GM21723 (cell line): ENCODE measurements around the gene CLSTN2.

Experiments
- ATAC-seq: cut with Tn5 transposase; IDR thresholded peaks from one replicate; pipeline ENCODE4 v1.9.1; 2021; ENCODE audit warnings: mild to moderate bottlenecking, moderate library complexity; ENCODE audit not compliant: unreplicated experiment

The CLSTN2 gene

GRCh38 chr3:140223631-140224030 lies 288.6 kb downstream of the CLSTN2 start:
- ATAC-seq = no peak

- ATAC-seq = no peak
These were observed 289.3 kb downstream of the CLSTN2 start for GRCh38 chr3:140224307-140224706.

- no peak for ATAC-seq
These were observed 291.0 kb downstream of the CLSTN2 start for GRCh38 chr3:140225996-140226395.

- no peak for ATAC-seq
These were observed 298.7 kb downstream of the CLSTN2 start for GRCh38 chr3:140233702-140234101.

GRCh38 chr3:140234256-140234655 lies 299.3 kb downstream of the CLSTN2 start:
- no peak for ATAC-seq

GRCh38 chr3:140236836-140237501 lies 302.0 kb downstream of the CLSTN2 start:
- ATAC-seq = no peak

- ATAC-seq = no peak
These were observed 303.8 kb downstream of the CLSTN2 start for GRCh38 chr3:140238646-140239314.

GRCh38 chr3:140242818-140243276 lies 307.9 kb downstream of the CLSTN2 start:
- ATAC-seq = no peak

- ATAC-seq = no peak
These were observed 308.6 kb downstream of the CLSTN2 start for GRCh38 chr3:140243575-140243974.

- ATAC-seq = no peak
These were observed 309.9 kb downstream of the CLSTN2 start for GRCh38 chr3:140244893-140245292.

- no peak for ATAC-seq
These were observed 311.6 kb downstream of the CLSTN2 start for GRCh38 chr3:140246578-140246977.

- no peak for ATAC-seq
These were observed 312.8 kb downstream of the CLSTN2 start for GRCh38 chr3:140247775-140248174.

- no peak for ATAC-seq
These were observed 314.2 kb downstream of the CLSTN2 start for GRCh38 chr3:140249188-140249587.

- no peak for ATAC-seq
These were observed 315.2 kb downstream of the CLSTN2 start for GRCh38 chr3:140250010-140250855.

GRCh38 chr3:140250945-140251344 lies 316.0 kb downstream of the CLSTN2 start:
- no peak for ATAC-seq

- no peak for ATAC-seq
These were observed 316.7 kb downstream of the CLSTN2 start for GRCh38 chr3:140251678-140252077.

GRCh38 chr3:140252812-140253656 lies 318.0 kb downstream of the CLSTN2 start:
- no peak for ATAC-seq

- ATAC-seq = no peak
These were observed 323.3 kb downstream of the CLSTN2 start for GRCh38 chr3:140258222-140258724.

- no peak for ATAC-seq
These were observed 330.3 kb downstream of the CLSTN2 start for GRCh38 chr3:140265302-140265701.

GRCh38 chr3:140268103-140268502 lies 333.1 kb downstream of the CLSTN2 start:
- no peak for ATAC-seq
